Measurements from ENCODE around the gene TMEM213.

TMEM213 gene

DNA sequence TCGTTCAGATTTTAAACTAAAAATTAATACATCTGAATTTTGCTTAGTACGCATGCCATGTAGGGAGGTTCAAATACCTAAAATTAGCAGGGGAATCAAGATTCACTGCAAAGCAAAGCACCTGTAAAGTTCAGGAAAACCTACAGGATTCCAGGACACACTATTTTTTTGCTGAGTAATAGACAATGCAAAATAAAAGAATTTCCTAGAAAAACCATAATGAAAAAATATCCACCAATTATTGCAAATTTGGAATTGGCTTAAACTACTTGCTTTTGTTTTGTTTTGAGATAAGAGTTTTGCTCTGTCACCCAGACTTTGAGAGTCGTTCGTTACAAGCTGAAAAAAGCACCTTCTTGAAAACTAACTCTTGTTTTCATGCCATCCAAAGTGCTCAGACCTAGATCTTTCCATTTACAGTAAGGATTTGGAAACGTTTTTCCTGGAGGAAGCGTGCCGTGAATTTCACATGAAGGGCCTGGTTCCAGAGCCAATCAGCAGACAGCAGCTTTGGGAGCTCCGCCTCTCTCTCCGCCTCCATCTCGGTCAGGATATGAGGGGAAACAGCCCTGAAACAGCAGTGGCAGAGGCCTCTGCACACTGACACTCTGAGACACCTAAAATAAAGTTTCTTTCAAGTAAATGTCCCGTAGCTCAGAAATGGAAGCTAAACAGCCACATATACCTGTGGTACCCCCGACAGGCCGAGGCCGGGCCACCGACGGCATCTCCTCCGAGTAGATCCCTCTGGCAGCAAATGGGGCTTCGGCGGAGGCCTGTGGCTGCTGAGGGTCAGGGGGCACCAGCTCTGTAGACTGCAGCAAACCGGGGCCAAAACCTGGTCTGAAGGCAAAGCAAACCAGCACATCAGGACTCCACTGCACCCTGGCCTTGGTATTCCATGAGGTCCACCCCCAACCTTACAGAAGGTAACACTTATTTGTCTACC is 46.1 kb downstream of the TMEM213 start:
- no peak for DNase-seq

DNA sequence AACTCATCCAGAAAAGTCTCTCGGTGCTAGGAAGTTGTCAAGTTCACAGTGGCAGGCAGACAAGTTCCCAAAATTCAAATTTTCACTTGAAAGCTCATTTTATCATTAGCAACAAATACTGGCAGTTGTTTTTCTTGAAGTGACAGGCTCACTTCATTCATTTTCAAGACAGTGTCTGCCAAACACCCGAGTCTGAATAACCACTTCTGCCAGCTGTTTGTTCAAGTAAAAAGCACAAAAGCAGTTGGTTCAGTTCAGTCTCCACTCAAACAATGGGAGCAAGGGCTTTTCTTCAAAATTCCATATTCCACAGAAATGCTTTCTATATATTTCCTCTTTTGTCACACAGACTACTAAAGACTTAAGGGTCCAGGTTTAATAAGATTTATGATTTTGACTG is 47.9 kb downstream of the TMEM213 start:
- no peak for DNase-seq

DNA sequence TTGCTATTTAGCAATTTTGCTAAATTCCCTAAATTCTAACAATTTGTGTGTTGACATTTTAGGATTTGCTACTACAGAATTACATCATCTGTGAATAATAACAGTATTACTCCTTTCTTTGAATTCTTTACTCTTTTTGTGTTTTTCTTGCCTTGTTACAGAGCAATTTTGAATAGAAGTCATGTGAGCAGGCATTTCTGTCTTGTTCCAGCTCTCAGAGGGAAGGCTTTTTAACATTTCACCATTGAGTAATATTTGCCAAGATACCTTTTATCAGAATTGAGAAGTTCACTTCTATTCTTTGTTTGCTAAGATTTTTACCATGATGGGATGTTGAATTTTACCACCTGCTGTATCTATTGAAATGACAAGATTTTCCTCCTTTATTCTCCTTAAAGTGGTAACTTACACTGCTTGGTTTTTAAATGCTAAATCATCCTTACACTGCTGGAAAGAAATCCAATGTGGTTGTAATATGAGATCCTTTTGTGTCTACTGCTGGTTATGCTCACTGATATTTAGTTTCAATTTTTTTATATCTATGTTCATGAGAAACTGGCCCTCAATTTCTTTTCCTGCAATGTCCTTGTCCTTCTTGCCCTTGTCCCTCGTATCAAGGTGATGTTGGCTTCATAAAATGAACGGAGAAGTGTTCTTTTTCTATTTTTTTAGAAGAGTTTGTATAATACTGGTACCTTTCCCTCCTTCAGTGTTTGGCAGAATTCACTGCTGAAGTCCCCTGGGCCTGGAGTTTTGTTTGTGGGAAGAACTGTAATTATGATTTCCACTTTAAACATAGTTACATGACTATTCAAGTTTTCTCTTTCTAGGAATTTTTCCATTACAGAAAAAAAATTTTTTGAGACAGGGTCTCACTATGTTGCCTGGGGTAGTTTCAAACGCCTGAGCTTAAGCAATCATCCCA is 50.5 kb downstream of the TMEM213 start:
- no peak for DNase-seq

DNA sequence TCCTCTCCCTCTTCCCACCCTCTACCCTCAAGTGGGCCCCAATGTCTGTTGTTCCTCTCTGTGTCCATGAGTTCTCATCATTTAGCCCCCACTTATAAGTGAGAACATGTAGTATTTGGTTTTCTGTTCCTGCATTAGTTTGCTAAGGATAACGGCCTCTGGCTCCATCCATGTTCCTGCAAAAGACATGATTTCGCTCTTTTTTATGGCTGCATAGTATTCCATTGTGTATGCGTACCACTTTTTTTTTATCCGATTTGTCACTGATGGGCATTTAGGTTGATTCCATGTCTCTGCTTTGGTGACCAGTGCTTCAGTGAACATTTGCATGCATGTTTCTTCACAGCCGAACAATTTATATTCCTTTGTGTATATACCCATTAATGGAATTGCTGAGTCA is 51.9 kb downstream of the TMEM213 start:
- no peak for DNase-seq

DNA sequence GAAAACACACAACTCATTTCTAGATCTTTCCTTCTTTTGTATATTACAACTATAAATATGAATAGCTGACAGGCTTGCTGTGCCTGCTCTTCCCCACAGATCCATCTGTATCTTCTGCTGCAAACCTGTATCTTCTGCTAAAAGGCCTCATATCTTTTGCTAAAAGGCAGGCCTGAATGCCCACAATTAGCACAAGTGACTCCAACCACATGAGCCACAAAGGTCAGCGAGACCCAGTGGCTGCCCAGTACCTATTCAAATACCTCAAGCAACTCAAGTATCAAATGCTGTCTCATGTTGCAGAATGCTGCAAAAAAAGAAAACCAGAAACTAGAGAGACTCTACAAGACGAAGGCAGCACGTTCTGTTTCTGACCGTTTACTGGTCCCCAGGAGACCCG is 54.7 kb downstream of the TMEM213 start:
- DNase-seq = no peak

DNA sequence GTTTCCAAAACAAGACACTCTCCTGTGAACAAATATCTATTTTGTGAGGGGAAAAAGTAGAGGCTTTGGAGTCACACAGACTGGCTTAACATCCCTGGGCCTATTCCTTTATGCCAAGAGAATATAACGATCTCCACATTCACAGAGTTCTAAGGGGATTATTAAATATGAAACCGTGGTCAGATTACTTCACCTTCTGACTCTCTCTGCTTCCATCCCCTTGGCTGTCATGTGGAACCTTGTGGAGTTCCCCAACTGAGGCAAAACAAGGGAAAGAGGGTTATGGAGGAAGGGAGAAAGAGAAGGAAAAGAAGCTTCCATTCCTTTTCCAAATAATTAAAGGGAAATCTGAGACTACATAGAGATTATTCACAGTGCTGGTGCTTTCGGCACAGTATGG is 55.7 kb downstream of the TMEM213 start:
- DNase-seq = no peak

DNA sequence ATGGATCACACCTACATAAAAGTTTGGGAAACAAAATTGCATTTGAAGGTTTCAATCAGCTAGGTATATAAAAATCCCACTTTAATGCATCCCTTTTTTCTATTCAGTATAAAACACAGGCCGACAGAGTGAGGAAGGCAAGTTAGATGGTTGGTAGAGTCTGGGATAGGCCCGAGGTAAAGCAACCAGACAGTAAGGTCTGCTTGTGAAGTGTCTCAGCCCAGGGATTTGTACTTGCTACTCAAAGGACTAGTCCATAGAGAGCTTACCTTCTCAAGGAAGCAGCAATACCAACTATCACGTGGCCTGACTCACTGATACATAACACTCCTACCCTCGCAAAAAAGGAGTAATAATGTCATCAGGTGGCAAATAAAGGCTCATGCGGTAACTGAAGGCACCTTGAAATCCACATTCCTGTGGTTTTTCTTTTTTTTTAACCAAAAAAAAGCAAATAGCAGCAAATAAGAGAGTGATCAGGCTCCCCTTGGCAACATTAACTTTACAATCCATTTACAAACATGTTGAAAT is 56.4 kb downstream of the TMEM213 start:
- DNase-seq = no peak

DNA sequence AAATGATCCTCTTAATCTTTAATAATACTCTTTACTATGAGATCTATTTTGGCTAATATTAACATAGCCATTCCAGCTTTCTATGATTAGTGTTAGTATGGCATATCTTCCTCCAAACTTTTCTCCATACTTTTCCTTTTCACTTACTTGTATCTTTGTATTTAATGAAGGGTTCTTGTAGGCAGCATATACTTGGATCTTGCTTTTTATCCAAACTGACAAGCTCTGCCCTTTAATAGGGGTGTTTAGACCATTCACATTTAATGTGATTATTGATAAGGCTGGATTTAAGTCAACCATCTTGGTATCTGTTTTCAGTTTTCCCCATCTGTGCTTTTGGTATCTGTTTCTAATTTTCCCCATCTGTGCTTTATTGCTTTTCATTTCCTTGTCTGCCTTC is 59.9 kb downstream of the TMEM213 start:
- DNase-seq = no peak

DNA sequence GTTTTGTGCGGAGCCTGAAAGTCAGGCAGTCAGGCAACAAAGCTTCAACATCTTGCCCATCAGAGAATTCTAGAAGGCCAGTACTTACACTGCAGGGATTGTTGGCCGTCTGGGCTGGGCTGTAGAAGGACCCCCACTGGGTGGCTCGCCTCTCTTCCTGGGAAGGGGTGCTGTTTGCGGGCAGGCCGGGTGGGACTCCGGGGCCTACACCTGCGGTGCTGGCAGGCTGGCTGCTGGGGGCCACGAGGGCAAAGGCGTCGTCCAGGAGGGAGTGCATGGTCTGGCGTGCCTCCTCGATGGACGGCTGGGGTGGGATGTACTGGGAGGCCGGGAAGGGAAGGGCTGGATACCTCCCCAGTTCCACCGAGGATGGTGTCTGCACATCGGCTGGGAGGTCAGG is 63.3 kb downstream of the TMEM213 start:
- DNase-seq = no peak

DNA sequence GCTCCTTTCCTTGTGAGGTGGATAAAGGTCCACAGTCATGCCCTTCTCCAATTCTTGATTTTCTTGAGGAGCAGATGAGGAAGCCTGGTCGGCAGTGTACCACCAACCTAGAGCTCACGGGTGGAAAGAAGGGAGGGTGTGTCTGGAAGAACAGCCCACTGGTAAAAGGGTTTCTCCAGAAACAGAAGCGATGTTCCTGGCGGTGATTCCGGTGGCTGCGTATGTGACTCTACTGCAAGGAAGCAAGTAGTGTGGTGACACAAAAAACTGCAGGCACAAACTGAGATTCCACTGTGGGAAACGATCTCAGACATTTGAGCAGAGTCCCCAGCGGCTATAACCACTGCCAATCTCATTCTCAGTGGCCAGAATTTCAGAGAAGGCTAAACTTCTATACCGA is 66.1 kb downstream of the TMEM213 start:
- DNase-seq = no peak

DNA sequence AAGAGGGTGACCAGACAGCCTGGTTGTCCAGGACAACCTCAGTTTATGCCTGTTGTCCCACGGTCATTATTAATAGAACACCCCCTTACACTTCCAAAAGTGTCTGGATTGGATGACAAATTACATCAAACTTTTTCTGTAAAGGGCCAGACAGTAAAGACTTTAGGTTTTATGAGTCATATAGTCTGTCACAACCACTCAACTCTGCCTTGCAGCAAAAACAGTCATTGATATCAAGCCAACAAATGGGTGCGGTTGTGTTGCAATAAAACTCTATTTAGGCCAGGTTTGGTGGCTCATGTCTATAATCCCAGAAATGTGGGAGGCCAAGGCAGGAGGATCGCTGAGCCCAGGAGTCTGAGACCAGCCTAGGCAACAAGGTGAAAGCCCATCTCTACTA is 66.9 kb downstream of the TMEM213 start:
- DNase-seq = no peak

DNA sequence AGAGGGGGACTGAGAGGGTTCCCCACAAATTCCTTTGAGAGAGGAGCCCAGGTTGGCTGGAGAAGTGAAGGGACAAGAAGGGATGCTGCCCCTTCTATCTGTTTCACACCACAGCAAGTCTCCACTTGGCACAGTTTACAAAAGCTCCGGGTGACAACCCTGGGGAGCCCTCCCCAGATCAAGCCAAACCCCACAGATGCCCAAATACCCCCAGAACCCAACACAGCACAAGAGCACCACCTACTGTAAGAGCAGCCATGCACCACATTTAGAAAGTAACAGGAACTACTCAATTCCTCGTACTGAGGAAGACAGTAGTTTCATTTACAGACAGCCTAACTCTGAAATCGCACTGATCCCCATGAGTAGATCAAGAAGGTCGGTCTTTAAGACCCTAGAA is 68.0 kb downstream of the TMEM213 start:
- peak; percentile 12 for DNase-seq

DNA sequence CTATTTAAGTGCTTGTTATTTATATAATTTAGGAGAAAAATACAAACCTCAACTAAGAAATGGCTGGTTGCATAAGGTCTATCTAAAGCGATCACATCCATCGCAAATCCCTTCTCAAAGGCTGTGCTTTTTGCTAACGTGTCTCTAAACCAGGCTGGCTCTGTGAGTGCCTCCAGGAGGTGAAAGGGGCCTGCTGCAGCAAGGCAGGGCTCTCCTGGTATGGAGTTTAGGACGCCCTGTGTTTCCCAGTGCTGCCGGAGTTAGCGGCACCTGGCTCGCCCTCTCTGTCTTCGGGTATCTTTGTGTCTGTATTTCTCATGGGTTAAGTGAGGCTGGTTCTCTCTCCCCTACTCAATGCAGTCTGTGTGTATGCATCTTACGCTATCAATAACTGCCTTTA is 68.6 kb downstream of the TMEM213 start:
- no peak for DNase-seq

DNA sequence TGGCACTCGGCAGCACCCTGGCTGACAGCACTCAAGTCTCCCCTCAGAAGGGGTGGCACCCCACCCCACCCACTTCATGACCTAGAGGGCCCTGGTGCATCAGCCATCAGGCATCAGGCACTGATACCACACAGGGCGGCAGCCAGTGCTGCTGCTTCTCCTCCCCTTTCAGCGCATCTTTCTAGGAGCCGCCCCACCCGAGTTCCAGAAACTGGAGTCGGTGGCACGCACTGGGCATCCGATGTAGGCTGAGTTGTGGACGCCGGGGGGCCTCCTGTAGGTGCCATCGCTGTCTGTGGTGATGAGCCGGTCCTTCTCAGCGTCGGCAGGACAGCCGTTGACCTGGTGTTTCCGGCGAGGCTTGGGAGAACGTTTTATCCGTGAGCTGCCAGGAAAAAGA is 70.0 kb downstream of the TMEM213 start:
- no peak for DNase-seq

DNA sequence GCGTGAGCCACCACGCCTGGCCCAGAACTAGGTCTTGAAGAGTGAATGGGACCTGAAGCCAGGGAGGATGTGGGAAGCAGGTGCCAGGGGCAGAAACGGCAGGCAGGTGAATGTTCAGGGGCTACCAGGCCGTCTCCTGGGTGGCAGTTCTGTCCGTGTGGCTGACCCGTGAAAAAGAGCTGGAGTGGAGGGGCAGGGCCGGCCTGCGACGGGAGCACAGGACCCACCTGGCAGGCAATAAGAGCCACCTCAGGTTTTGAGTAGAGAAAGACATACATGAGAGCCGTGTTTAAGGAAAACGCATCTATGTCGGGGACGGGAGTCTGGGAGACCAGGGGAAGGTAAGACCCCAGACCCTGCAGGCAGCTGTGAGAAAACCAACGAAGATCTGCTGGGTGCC is 70.9 kb downstream of the TMEM213 start:
- DNase-seq = no peak

DNA sequence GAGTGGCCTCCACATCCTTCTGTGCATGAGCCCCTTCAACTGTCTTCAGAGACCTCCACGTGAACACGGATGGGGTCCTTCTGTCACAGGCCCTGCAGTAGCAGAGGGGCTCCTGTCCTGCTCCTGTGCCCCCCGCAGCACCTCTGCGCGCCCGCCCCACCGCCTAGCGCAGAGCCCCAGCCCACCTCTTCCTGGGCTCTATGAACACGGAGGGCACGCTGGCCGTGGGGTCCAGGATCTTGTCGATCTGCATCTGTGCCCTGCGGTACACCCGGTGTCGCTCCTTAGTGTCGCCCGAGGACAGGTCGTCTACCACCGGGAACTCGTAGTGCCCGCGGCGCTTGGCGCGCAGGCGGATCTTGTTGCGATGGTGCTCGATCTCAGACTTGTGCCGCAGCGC is 71.6 kb downstream of the TMEM213 start:
- no peak for DNase-seq

DNA sequence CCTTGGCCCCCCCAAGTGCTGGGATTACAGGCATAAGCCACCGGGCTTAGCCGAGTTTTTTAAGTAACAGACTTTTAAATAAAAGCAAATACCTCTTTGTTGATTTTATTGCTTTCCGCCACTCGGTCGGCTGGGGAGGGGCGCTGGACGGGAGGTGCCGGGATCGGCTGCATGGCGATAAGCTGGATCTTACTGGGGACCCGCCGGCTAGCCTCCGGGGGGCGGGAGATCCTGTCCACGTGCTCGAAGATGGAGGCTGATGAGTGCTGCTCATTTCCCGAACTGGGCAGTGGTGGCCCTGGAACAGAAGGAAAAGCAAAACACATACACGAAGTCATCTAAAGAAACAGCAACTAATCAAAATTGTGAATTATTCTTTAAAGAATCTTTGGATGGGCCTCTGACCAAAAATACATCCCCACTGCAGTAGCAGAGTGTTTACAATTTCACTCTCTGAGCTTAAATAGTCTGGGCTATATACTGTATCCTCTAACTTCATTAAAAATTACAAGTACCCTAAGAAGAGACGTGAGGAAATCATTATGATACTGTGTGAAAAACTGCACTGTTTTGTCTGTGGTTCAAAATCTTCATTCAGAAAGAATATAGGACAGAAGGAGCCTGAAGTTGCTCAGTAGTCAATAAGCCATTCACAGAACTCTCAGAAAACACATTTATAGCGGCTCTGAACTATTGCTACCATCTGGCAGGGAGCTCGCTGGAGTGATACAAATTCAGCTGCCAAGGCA is 73.4 kb downstream of the TMEM213 start:
- no peak for DNase-seq

DNA sequence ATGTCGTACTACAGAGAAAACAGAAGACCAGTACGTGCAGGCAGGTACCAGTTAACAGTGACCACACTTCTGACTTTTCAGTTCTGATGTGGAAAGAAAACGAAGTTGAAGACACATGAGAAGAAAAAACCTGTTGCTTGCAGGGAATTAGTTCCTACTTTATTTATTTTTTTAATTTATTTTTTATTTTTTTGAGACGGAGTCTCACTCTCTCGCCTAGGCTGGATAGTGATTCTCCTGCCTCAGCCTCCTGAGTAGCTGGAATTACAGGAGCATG is 74.0 kb downstream of the TMEM213 start:
- DNase-seq = no peak

DNA sequence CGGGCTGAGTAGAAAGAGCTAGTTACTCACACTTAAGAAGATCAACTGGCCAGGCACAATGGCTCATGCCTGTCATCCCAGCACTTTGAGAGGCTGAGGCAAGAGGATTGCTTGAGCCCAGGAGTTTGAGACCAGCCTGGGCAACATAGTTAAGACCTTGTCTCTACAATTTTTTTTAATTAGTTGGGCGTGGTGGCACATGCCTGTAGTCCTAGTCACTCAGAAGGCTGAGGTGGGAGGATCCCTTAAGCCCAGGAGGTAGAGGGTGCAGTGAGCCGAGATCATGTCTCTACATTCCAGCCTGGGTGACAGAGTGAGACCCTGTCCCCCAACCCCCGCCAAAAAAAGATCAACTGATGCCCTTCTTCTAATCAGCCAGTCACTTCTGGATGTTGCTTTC is 74.8 kb downstream of the TMEM213 start:
- DNase-seq = no peak

DNA sequence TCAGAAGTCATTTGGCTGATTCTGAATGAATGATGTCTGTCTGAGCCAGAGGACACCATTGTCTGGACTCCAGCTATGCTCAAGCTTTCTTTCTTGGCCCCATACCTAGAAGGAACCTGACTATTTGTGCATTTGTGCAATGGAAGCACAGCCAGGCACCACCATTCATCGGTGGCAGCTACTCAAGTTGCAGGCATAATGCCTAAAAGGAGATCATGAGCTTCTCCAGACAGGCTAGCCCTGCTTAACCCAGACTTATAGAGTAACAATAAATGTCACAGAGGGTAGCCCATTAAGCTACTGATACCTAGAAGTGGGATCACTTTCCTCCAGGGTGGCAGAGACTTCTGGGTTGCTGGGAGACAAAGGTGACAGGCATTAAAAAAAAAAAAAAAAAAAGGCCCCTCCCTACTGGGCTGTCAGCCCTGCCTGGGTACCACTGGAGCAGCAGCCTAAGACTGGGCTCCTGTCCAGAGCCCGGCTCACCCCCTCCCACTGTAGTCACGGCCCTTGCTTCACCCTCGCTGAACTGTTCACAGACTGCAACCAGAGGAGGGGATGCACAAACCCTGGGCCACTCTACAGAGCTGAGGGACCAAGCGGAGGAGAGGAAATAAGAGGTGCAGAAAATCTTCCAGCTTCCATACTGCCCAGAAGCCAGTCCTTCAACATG is 75.6 kb downstream of the TMEM213 start:
- DNase-seq = no peak

DNA sequence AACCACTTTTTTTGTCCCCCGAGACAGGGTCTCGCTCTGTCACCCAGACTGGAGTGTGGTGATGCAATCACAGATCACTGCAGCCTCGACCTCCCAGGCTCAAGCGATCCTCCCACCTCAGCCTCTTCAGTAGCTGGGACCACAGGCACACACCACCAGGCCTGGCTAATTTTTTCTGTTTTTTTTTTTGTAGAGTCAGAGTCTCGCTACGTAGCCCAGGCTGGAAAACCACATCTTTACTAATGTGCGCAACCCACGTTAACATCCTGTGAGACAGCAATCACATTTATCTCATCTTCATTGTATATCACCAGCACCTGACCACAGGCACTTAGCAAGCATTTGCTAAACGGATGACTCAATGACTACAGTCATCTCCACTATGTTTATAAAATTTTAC is 78.0 kb downstream of the TMEM213 start:
- DNase-seq = peak; percentile 41

DNA sequence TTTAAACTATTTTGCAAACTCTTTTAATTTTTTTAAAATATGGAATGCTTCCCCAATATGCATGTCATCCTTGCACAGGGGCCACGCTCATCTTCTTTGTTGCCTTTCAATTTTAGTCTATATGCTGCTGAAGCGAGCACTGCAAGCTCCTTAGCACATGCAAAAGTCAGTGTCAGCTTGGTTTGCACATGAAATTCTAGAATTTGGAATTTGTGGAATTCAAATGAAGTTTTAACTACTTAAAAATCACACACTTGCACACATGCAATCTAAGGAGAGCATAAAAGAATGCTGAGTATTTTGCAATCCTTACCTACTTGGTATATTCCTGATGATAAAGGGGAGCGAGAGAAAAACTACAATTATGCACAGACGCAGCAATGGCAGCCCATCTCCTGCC is 78.5 kb downstream of the TMEM213 start:
- no peak for DNase-seq

DNA sequence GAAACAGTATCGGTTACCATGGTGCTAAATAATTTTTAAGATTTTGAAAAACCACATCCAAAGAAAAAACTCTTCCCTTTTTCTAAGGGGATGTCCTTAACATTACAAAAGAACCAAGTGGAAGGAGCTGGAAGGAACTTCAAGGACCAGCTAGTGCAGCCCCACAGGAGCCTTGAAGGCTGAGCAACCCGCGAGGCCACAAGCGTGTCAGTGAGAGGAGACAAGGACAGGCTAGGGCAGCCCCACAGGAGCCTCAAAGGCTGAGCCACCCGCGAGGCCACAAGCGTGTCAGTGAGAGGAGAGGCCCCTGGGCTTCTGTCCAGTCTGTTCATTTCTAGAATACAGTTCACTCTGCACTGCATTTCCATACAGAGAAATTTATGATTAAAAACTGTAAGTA is 80.3 kb downstream of the TMEM213 start:
- DNase-seq = no peak

All from effector CD4-positive, alpha-beta T cell (primary cell).